Muscle layer of colon (tissue), 2 donors: ENCODE results near the gene MYO1H.

Experiments used
- H3K27ac ChIP-seq: one replicate; pipeline ENCODE4 v1.7.0; 2013; ENCODE audit warnings: low read depth, mild to moderate bottlenecking, low read length, moderate library complexity
- H3K27me3 ChIP-seq, 2 donors: one replicate each; pipeline ENCODE4 v1.7.0; 2013; ENCODE audit warnings: low read length in 2 of 2, mild to moderate bottlenecking in 2 of 2; ENCODE audit not compliant: insufficient read depth in 2 of 2, control insufficient read depth in 1 of 2
- H3K36me3 ChIP-seq: one replicate; pipeline ENCODE4 v1.7.0; 2013; ENCODE audit warnings: mild to moderate bottlenecking, low read length; ENCODE audit not compliant: insufficient read depth
- H3K4me1 ChIP-seq: one replicate; pipeline ENCODE4 v1.7.0; 2013; ENCODE audit warnings: mild to moderate bottlenecking, low read length; ENCODE audit not compliant: insufficient read depth
- H3K4me3 ChIP-seq, 2 donors: one replicate each; pipeline ENCODE4 v1.7.0; 2013; ENCODE audit warnings: low read length in 2 of 2, low read depth in 1 of 2, mild to moderate bottlenecking in 1 of 2, moderate library complexity in 1 of 2
- H3K9ac ChIP-seq: one replicate; pipeline ENCODE4 v1.7.0; 2013; ENCODE audit warnings: low read length
- H3K9me3 ChIP-seq: one replicate; pipeline ENCODE4 v1.7.0; 2013; ENCODE audit warnings: mild to moderate bottlenecking, low read length
- donor health status: abdominal sarcoma.
- donor health status: Adenocarcinoma of cecum.

Gene MYO1H

DNA sequence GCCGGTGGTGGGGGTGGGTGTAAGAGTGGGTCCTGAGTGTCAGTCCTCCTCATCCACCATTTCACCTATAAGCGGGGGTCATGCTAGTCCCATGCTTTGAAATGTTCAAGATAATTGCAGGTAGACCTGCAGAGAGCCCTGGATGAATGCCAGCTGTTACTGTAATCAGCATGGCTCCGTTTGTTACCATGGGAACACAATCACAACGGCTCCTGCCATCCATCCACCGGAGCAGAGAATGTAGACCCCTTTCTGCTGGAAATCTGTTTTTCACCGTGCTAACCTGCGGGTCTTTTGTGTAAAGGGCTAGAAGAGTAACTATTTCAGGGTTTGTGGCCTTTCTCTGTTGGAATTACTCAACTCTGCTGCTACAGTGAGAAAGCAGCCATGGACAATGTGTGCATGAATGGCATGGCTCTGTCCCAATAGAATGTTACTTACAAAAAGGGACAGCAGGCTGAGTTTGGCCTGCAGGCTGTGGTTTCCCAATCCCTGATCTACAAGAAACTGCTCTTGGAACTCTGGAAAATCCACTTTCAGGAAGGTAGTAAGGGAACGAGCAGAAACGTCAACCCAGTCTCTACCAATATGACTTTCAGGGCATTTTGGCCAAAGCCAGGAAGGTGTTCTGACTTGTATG is 93.3 kb downstream of the MYO1H start:
- Histone ChIP-seq H3K27me3 (no peaks in the 10 kb centered on the region), H3K4me3 (no peak overlapping the region), H3K4me1 (no peaks in the 10 kb centered on the region), H3K36me3 (peaks cover 12% of the 10 kb centered on the region), H3K9me3 (no peaks in the 10 kb centered on the region), H3K9ac (no peak overlapping the region), H3K27ac (no peak overlapping the region)

DNA sequence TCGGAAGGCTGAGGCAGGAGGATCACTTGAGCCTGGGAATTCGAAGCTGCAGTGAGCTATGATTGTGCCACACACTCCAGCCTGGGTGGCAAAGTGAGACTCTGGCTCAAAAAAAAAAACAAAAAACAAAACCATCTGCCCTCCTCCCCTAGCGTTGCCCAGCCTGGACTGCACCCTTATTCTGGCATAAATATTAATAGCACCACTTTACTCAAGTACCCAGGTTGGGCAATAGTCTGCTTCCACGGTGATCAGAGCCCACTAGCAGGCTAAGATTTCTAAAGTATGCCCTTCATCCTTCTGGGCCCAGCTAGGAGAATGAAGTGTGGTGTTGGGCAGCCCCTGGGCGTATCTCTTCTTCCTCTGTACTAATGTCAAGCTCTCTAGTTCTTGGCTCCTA is 96.1 kb downstream of the MYO1H start:
- no peak overlapping the region for H3K27ac ChIP-seq
- H3K4me3 ChIP-seq = no peak overlapping the region
- H3K27me3 ChIP-seq = no peaks in the 10 kb centered on the region
- H3K4me1 ChIP-seq = peaks cover 3% of the 10 kb centered on the region
- H3K36me3 ChIP-seq = peaks cover 21% of the 10 kb centered on the region
- H3K9ac ChIP-seq = no peak overlapping the region
- no peaks in the 10 kb centered on the region for H3K9me3 ChIP-seq

DNA sequence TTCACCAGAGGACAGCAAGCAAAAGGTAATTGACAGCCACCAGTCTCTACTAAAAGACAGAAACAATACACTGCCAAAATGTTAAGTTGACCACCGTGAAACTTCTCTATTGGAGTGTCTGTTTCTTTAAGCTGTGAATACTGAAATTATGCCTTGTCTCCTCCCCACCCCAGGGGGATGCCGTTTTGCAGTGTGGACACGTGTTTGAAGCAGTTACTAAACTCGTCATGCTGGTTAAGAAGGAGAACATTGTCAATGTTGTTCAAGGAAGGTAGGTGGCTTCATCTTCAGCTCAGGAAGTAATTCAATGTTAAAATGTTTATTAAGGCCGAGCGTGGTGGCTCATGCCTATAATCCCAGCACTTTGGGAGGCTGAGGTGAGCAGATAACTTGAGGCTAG is 96.6 kb downstream of the MYO1H start:
- Histone ChIP-seq H3K4me1 (peaks cover 7% of the 10 kb centered on the region), H3K27ac (no peak overlapping the region), H3K36me3 (peaks cover 21% of the 10 kb centered on the region), H3K4me3 (no peak overlapping the region), H3K27me3 (no peaks in the 10 kb centered on the region), H3K9ac (no peak overlapping the region), H3K9me3 (no peaks in the 10 kb centered on the region)

DNA sequence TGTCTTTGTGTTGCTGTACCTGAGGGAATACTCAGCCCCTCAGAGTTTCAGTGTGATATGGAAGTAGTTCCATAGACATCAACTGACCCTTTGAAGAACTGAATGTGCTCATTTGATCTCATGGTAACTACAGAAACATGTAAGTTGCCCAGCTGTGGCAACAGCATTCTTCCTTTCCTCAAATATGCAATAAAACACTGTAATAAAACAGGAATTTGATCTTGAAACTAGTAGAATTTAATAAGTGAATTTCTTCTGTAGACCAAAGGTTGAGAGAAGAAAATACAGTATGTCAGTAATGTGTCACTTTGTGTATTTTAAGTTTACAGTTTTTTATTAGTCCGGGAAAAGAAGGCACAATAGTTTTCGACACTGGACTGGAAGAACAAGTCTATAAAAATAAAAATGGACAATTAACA is 97.5 kb downstream of the MYO1H start:
- Histone ChIP-seq H3K4me3 (no peak overlapping the region), H3K9ac (no peak overlapping the region), H3K27ac (peak overlapping the region; percentile 2), H3K27me3 (no peaks in the 10 kb centered on the region), H3K4me1 (peaks cover 15% of the 10 kb centered on the region), H3K9me3 (no peaks in the 10 kb centered on the region), H3K36me3 (peaks cover 22% of the 10 kb centered on the region)

DNA sequence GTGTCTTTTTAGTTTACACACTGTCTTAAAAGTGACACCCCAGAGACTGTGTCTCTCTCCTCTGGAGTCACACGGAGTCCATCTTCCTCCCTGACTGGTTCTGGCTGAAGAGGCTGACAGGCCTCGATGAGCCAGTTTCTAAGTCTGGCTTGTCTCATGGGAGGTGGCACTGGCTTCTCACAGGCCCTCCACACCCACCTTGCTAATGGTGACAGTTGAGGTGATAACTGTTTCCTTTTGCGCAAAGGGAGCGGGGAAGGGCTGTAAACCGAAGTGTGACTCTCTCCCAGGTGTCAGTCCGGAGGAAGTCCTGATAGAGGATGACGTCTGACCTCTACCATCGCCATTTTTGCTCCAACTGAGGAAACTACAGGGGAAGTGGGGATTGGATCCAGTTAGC is 99.2 kb downstream of the MYO1H start:
- H3K36me3 ChIP-seq = peaks cover 32% of the 10 kb centered on the region
- H3K4me1 ChIP-seq = peaks cover 30% of the 10 kb centered on the region
- H3K9me3 ChIP-seq = no peaks in the 10 kb centered on the region
- H3K27ac ChIP-seq = no peak overlapping the region
- no peaks in the 10 kb centered on the region for H3K27me3 ChIP-seq
- H3K4me3 ChIP-seq = no peak overlapping the region
- no peak overlapping the region for H3K9ac ChIP-seq

DNA sequence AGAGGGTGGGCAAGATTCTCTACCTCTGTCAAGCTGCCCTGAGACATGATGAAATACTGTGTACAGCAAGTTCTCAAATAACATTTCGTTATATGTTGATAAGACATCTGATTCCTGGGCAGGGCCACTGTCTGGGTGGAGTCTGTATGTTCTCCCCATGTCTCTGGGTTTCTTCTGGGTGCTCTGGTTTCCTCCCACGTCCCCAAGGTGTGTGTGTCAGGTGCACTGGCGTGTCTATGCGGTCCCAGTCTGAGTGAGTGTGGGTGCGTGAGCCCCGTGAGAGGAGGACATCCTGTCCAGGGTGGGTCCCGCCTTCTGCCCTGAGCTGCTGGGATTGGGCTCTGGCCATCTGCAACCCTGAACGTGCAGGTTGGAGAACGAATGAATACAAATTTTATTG is 99.8 kb downstream of the MYO1H start:
- H3K27me3 ChIP-seq = no peaks in the 10 kb centered on the region
- H3K9ac ChIP-seq = no peak overlapping the region
- H3K4me3 ChIP-seq = no peak overlapping the region
- H3K36me3 ChIP-seq = peaks cover 32% of the 10 kb centered on the region
- H3K9me3 ChIP-seq = no peaks in the 10 kb centered on the region
- peaks cover 36% of the 10 kb centered on the region for H3K4me1 ChIP-seq
- no peak overlapping the region for H3K27ac ChIP-seq

DNA sequence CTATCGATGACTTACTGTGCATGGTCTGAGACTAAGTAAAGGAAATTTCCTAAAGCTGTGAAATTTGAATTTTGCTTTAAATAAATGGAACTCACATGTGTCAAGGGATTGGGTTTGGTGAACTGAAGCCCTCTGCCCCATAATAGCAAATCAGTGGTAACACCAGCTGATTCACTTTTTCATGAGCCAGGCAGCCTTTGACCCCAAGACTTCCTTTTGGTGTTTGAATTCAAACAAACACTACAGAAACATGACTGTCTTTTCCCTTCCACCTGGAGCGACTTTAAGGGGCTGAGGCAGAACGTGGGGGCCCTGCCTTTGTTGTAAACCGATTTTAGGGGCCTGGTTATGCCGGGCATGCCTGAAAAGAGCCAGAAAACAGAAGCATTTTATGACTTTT is 100.6 kb downstream of the MYO1H start:
- H3K27ac ChIP-seq = no peak overlapping the region
- H3K4me1 ChIP-seq = peaks cover 42% of the 10 kb centered on the region
- H3K9me3 ChIP-seq = no peaks in the 10 kb centered on the region
- H3K27me3 ChIP-seq = no peaks in the 10 kb centered on the region
- H3K36me3 ChIP-seq = peaks cover 34% of the 10 kb centered on the region
- H3K9ac ChIP-seq = no peak overlapping the region
- no peak overlapping the region for H3K4me3 ChIP-seq

DNA sequence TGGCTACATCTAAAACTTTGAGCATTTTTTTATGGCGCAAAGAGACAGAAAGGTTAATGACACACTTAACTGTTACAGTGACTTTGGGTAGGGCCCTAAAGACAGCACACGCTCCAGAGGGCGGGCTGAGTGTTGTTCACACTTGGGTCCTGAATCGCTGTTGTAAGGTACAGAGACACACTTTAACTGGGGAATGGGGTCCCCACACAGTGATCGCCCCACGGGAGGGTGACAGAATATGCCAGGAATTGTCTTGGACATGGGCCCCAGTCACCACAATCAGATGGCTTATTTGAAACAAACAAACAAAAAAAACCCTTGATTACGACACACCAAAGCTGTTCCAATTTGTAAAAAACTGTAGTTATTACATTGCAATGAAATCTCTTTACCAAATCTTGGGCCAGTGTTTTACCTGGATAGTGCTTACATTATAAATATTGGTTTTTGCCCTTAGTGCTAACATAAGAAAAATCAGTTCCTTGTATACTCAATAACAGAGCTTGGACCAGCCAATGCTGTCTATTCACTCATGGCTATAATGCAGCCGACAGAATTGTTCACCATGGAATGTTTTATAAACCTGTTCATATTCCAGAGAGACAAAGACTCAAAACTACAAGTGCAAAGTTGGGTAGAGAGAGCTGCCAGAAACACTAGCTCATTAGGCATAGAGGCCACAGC is 101.1 kb downstream of the MYO1H start:
- Histone ChIP-seq H3K36me3 (peaks cover 40% of the 10 kb centered on the region), H3K9me3 (no peaks in the 10 kb centered on the region), H3K4me1 (peaks cover 42% of the 10 kb centered on the region), H3K27ac (no peak overlapping the region), H3K4me3 (peak overlapping the region in 1 of 2 donors; percentile 6), H3K27me3 (no peaks in the 10 kb centered on the region), H3K9ac (no peak overlapping the region)

DNA sequence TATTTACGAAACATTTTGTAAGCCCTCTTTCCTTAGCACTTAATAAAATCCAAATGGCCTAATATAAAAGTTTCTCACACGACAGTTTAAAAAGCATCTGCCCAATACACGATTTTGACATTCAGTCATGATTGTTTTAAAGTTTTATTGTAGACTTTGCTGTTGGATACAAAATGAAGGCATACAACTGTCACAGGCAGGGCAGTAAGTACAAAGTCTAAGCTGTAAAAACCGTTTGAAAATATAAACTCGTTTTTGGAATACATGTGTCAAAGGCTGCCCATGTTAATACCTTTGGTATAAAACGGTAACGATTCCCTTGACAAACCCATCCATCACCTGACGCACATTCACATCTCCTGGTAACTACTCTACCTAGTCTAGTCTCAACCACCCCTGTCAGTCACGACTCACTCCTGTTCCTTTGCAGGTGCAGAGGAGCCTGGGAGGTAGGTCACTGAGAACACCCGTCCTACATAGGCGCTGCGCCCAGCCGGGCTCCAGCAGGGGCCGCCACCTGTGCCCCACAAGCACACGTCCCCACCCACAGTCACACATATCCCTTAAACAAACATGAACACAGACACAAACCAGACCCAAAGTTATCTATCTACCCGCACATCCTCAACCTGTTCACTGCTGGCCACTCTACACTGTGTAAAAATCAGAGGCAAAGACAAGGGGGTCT is 102.3 kb downstream of the MYO1H start:
- H3K4me1 ChIP-seq = peaks cover 42% of the 10 kb centered on the region
- no peaks in the 10 kb centered on the region for H3K27me3 ChIP-seq
- H3K9ac ChIP-seq = no peak overlapping the region
- no peaks in the 10 kb centered on the region for H3K9me3 ChIP-seq
- H3K36me3 ChIP-seq = peaks cover 51% of the 10 kb centered on the region
- no peak overlapping the region for H3K4me3 ChIP-seq
- peak overlapping the region; percentile 75 for H3K27ac ChIP-seq

DNA sequence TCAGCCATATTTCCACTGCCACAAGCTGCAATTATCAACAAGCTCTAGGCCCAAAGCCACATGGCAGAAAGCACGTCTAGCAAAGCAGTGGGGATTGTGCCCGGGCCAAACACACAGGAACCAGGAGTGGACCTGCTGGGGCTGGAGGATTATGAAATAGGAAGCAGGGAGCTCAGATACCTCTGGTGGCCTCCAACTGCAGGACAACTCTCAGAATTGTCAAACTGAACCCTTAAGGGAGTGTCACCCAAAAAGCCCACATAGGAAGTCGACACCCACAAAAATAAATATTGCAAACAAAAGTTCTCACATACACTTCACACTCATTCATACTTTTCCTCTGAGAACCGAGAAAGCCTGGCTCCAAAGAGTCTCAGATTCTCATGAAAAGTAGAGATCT is 103.3 kb downstream of the MYO1H start:
- peak overlapping the region; percentile 75 for H3K27ac ChIP-seq
- H3K4me3 ChIP-seq = no peak overlapping the region
- H3K27me3 ChIP-seq = no peaks in the 10 kb centered on the region
- peaks cover 57% of the 10 kb centered on the region for H3K36me3 ChIP-seq
- H3K4me1 ChIP-seq = peaks cover 48% of the 10 kb centered on the region
- no peaks in the 10 kb centered on the region for H3K9me3 ChIP-seq
- H3K9ac ChIP-seq = no peak overlapping the region

DNA sequence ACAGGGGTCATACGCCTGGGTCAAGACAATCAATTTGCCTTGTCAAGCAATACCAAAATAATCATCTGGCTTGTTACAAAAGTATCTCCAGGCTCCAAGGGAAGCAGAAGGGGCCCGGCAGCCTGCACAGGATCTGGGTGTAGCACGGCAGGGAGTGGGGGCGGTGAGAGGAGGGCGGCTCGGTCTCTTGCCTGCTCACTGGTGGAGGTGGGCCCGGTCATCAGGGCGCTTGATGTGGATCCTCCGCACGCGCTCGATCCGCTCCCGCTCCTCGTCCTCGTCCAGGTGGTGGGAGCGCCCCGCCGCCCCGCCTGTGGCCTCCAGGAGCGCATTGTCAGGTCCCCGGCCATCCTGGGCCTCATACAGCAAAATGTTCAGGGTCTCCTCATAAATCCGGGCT is 103.7 kb downstream of the MYO1H start:
- no peak overlapping the region for H3K9ac ChIP-seq
- H3K4me3 ChIP-seq = no peak overlapping the region
- H3K4me1 ChIP-seq = peaks cover 50% of the 10 kb centered on the region
- H3K27ac ChIP-seq = peak overlapping the region; percentile 75
- H3K9me3 ChIP-seq = no peaks in the 10 kb centered on the region
- peaks cover 61% of the 10 kb centered on the region for H3K36me3 ChIP-seq
- H3K27me3 ChIP-seq = no peaks in the 10 kb centered on the region
